ENCODE measurements around the gene SLC22A23.

DNA sequence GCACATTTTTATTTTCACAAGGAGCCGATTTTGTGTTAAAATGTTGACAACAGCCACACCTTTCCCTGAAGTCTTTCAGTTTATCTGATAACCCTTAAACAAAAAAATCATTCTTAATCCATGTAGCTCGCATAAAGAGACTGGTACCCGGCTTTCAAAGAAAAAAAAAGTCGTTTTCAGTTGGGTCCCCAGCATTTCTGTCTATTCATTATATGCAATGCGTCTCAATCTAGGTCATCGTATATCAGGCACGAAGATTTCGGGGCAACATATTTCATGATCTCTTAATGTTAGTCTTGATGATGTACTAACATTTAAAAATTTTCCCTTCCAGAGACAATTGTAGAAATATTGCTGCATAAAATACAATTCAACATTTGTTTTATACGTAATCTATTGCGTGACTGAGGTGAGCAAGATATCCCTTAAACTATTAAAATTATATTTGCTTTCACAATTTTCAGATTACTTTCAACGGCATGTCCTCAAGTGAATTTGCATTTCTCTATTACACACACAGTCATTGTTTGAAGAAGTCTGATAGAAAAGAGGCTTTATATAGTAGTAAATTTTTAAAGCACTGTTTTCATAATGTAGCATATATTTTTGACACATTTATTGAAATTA, 226.5 kb downstream of the SLC22A23 start:
- TF ChIP-seq, protein P1, sequence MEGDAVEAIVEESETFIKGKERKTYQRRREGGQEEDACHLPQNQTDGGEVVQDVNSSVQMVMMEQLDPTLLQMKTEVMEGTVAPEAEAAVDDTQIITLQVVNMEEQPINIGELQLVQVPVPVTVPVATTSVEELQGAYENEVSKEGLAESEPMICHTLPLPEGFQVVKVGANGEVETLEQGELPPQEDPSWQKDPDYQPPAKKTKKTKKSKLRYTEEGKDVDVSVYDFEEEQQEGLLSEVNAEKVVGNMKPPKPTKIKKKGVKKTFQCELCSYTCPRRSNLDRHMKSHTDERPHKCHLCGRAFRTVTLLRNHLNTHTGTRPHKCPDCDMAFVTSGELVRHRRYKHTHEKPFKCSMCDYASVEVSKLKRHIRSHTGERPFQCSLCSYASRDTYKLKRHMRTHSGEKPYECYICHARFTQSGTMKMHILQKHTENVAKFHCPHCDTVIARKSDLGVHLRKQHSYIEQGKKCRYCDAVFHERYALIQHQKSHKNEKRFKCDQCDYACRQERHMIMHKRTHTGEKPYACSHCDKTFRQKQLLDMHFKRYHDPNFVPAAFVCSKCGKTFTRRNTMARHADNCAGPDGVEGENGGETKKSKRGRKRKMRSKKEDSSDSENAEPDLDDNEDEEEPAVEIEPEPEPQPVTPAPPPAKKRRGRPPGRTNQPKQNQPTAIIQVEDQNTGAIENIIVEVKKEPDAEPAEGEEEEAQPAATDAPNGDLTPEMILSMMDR (conservative IDR thresholded peaks at IDR 0.05): no peak
- TF ChIP-seq ZFX (IDR thresholded peaks at IDR 0.05): no peak

All from C4-2B (cell line).